HEK293T (cell line): ENCODE measurements around the gene B3GNT7.

Experiments used
- ARNT ChIP-seq: fragments of 450-650 bp; IDR thresholded peaks from 2 replicates; pipeline ENCODE4 v1.6.1; 2017; ENCODE audit warnings: mild to moderate bottlenecking
- FOXM1 ChIP-seq: fragments of 450-650 bp; IDR thresholded peaks from 2 replicates; pipeline ENCODE4 v1.6.1; 2017; ENCODE audit warnings: mild to moderate bottlenecking, borderline replicate concordance
- L3MBTL2 ChIP-seq: fragments of 450-650 bp; conservative IDR thresholded peaks from 2 replicates; pipeline ENCODE4 v1.6.1; 2016; ENCODE audit warnings: mild to moderate bottlenecking
- SP1 ChIP-seq: fragments of 450-650 bp; IDR thresholded peaks from 2 replicates; pipeline ENCODE4 v1.6.1; 2017
- SUZ12 ChIP-seq: fragments of 450-650 bp; IDR thresholded peaks from 2 replicates; pipeline ENCODE4 v1.6.1; 2016; ENCODE audit warnings: mild to moderate bottlenecking

DNA sequence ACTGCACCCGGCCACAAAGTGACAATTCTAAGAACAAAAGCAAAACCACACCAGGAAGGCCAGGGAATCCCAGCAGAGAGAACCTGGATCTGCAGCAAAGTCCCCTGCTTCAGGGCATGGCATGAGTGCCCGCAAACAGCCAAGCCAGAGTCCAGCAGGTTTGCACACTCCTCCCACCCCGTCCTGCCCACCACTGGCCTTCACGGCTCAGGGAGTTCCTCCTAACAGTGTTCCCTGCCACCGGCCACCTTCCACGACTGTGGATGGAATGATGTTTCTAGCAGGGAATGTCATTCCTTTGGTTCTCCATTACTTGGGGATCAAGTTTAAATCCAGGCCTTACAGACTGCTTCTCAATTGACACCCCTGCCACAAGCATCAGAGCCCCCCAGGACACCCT, 42.0 kb upstream of the B3GNT7 start:
- no peak for TF ChIP-seq ARNT
- TF ChIP-seq FOXM1, result no peak
- TF ChIP-seq SP1, result no peak
- TF ChIP-seq L3MBTL2, result no peak
- no peak for TF ChIP-seq SUZ12
